ENCODE measurements around the gene SYTL2. TPM values are rescaled to one million over a fixed set of nuclear protein-coding genes. Genes with fewer than 3 reads are reported as not detected.
A peak's percentile ranks its signal among the peaks of the same experiment; 100 is the strongest.

The SYTL2 gene
- total RNA-seq, 2 donors from 2014 or later = 1.7 to 3.4 TPM

GRCh38 chr11:85668157-85668556, 142.8 kb downstream of the SYTL2 start:
- no peak overlapping the region for H3K27ac Mint-ChIP-seq
- H3K4me3 ChIP-seq (ENCODE audit: low read length) = no peak overlapping the region
- H3K4me3 Mint-ChIP-seq = no peak overlapping the region
- peaks cover 5% of the 10 kb centered on the region for H3K4me1 Mint-ChIP-seq
- DNase-seq = no peak
- WGBS, 2 experiments (ENCODE audit: insufficient coverage in 1 of 2, insufficient read length in 1 of 2) = 100% methylated on average over 1 of the region's 1 CpG; no CpG with 5 or more reads in 1 of the 2 experiments
- peaks cover 8% of the 10 kb centered on the region for H3K36me3 Mint-ChIP-seq (ENCODE audit: low read depth)
- H3K4me1 ChIP-seq (ENCODE audit: control insufficient read depth, insufficient read depth, low read length) = no peaks in the 10 kb centered on the region
- no peak overlapping the region for H3K27ac ChIP-seq (ENCODE audit: low read depth, low read length)
- H3K9ac ChIP-seq (ENCODE audit: extremely low read depth, low read length, poor library complexity, severe bottlenecking) = no peak overlapping the region
- no peaks in the 10 kb centered on the region for H3K9me3 ChIP-seq (ENCODE audit: control insufficient read depth, low read length)
- TF ChIP-seq, protein P1, sequence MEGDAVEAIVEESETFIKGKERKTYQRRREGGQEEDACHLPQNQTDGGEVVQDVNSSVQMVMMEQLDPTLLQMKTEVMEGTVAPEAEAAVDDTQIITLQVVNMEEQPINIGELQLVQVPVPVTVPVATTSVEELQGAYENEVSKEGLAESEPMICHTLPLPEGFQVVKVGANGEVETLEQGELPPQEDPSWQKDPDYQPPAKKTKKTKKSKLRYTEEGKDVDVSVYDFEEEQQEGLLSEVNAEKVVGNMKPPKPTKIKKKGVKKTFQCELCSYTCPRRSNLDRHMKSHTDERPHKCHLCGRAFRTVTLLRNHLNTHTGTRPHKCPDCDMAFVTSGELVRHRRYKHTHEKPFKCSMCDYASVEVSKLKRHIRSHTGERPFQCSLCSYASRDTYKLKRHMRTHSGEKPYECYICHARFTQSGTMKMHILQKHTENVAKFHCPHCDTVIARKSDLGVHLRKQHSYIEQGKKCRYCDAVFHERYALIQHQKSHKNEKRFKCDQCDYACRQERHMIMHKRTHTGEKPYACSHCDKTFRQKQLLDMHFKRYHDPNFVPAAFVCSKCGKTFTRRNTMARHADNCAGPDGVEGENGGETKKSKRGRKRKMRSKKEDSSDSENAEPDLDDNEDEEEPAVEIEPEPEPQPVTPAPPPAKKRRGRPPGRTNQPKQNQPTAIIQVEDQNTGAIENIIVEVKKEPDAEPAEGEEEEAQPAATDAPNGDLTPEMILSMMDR (conservative IDR thresholded peaks at IDR 0.05) = no peak
- peaks cover 14% of the 10 kb centered on the region for H3K9me3 Mint-ChIP-seq
- H3K27me3 Mint-ChIP-seq (ENCODE audit: insufficient read depth) = peaks cover 15% of the 10 kb centered on the region
- no peaks in the 10 kb centered on the region for H3K27me3 ChIP-seq (ENCODE audit: control insufficient read depth, insufficient read depth, low read length, poor library complexity, severe bottlenecking)
- peaks cover 1% of the 10 kb centered on the region for H3K36me3 ChIP-seq (ENCODE audit: control insufficient read depth, insufficient read depth, low read length)

GRCh38 chr11:85666687-85667086, 144.3 kb downstream of the SYTL2 start:
- no peaks in the 10 kb centered on the region for H3K4me1 ChIP-seq (ENCODE audit: control insufficient read depth, insufficient read depth, low read length)
- peaks cover 8% of the 10 kb centered on the region for H3K9me3 Mint-ChIP-seq
- H3K9ac ChIP-seq (ENCODE audit: extremely low read depth, low read length, poor library complexity, severe bottlenecking) = no peak overlapping the region
- H3K27ac Mint-ChIP-seq = no peak overlapping the region
- TF ChIP-seq, protein P1 (conservative IDR thresholded peaks at IDR 0.05) = no peak
- DNase-seq = no peak
- 94 to 100% methylated on average over 1 to 3 of the region's 3 CpGs for WGBS, 2 experiments (ENCODE audit: insufficient coverage in 1 of 2, insufficient read length in 1 of 2)
- peaks cover 6% of the 10 kb centered on the region for H3K27me3 Mint-ChIP-seq (ENCODE audit: insufficient read depth)
- no peak overlapping the region for H3K4me3 Mint-ChIP-seq
- no peak overlapping the region for H3K4me3 ChIP-seq (ENCODE audit: low read length)
- peaks cover 13% of the 10 kb centered on the region for H3K36me3 ChIP-seq (ENCODE audit: control insufficient read depth, insufficient read depth, low read length)
- H3K9me3 ChIP-seq (ENCODE audit: control insufficient read depth, low read length) = no peaks in the 10 kb centered on the region
- H3K27me3 ChIP-seq (ENCODE audit: control insufficient read depth, insufficient read depth, low read length, poor library complexity, severe bottlenecking) = no peaks in the 10 kb centered on the region
- H3K27ac ChIP-seq (ENCODE audit: low read depth, low read length) = no peak overlapping the region
- peaks cover 16% of the 10 kb centered on the region for H3K36me3 Mint-ChIP-seq (ENCODE audit: low read depth)
- H3K4me1 Mint-ChIP-seq = peaks cover 9% of the 10 kb centered on the region

DNA sequence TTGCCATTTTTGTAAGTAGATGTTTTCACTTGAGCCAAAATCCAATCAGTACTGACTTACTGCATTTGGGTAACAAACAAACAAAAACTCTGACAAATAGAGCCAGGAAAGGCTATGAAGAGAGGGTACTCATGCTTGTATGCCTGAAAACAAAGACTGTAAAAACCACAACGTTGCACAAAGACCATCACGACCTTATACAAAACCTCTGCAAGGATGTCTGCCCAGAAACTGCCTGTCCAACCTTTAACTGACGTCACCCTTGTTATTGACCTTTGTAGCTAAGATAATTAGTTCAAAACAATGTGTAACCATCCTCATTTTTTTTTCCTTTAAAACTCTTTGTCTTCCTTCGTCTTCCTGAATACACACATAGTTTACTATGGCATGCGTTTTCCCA, 145.2 kb downstream of the SYTL2 start:
- WGBS, 2 experiments (ENCODE audit: insufficient coverage in 1 of 2, insufficient read length in 1 of 2) = 80 to 89% methylated on average over 5 of the region's 5 CpGs

More for the DNA sequence above, 145.2 kb downstream of the SYTL2 start:
- peaks cover 25% of the 10 kb centered on the region for H3K36me3 Mint-ChIP-seq (ENCODE audit: low read depth)
- H3K4me1 Mint-ChIP-seq = peaks cover 17% of the 10 kb centered on the region
- no peak overlapping the region for H3K9ac ChIP-seq (ENCODE audit: extremely low read depth, low read length, poor library complexity, severe bottlenecking)
- H3K4me3 Mint-ChIP-seq = peak overlapping the region; percentile 98
- H3K27ac ChIP-seq (ENCODE audit: low read depth, low read length) = peak overlapping the region; percentile 98
- no peaks in the 10 kb centered on the region for H3K9me3 ChIP-seq (ENCODE audit: control insufficient read depth, low read length)
- no peaks in the 10 kb centered on the region for H3K27me3 ChIP-seq (ENCODE audit: control insufficient read depth, insufficient read depth, low read length, poor library complexity, severe bottlenecking)
- H3K9me3 Mint-ChIP-seq = no peaks in the 10 kb centered on the region
- peak overlapping the region; percentile 85 for H3K27ac Mint-ChIP-seq
- peaks cover 19% of the 10 kb centered on the region for H3K36me3 ChIP-seq (ENCODE audit: control insufficient read depth, insufficient read depth, low read length)
- peak overlapping the region; percentile 97 for H3K4me3 ChIP-seq (ENCODE audit: low read length)
- H3K4me1 ChIP-seq (ENCODE audit: control insufficient read depth, insufficient read depth, low read length) = no peaks in the 10 kb centered on the region
- TF ChIP-seq, protein P1 (conservative IDR thresholded peaks at IDR 0.05) = no peak
- H3K27me3 Mint-ChIP-seq (ENCODE audit: insufficient read depth) = peaks cover under 1% of the 10 kb centered on the region
- DNase-seq = no peak

Measured in endodermal cell (in vitro differentiated cells).